Fibroblast of lung (primary cell): ENCODE data around the gene APBA1. TPM values are rescaled to one million over a fixed set of nuclear protein-coding genes. Genes with fewer than 3 reads are reported as not detected.

Experiments used
- DNase-seq, 2 donors: peaks; one replicate each; pipeline versions ENCODE4 v3.0.0 to v3.0.0-alpha.2; 2010; ENCODE audit warnings: low read depth in 2 of 2
- H2AFZ ChIP-seq: 2 replicates; pipeline ENCODE4 v1.5.1; 2012; ENCODE audit warnings: low read length, control low read depth, inconsistent platforms
- H3K27ac ChIP-seq: 2 replicates; pipeline ENCODE4 v1.5.1; 2011; ENCODE audit warnings: low read length, control low read depth; ENCODE audit not compliant: insufficient read depth
- H3K27me3 ChIP-seq: 2 replicates; pipeline ENCODE4 v1.5.1; 2011; ENCODE audit warnings: mild to moderate bottlenecking, low read length; ENCODE audit not compliant: control insufficient read depth, insufficient read depth
- H3K36me3 ChIP-seq: 2 replicates; pipeline ENCODE4 v1.5.1; 2011; ENCODE audit warnings: low read length; ENCODE audit not compliant: control insufficient read depth, insufficient read depth
- H3K4me1 ChIP-seq: 2 replicates; pipeline ENCODE4 v1.5.1; 2011; ENCODE audit warnings: low read length; ENCODE audit not compliant: control insufficient read depth, insufficient read depth; ENCODE audit errors: extremely low read depth
- H3K4me2 ChIP-seq: 2 replicates; pipeline ENCODE4 v1.5.1; 2011; ENCODE audit warnings: low read length, control low read depth; ENCODE audit not compliant: insufficient read depth; ENCODE audit errors: extremely low read depth
- H3K4me3 ChIP-seq, 4 experiments: fragments of 200-600 bp in 1 of 4; sonication (generic) in 1 of 4; replicated peaks in 1 of 4; 2 replicates each; pipeline ENCODE4 v1.5.1; 2011 to 2016; ENCODE audit warnings: low read length in 4 of 4, low read depth in 3 of 4, mild to moderate bottlenecking in 3 of 4, control low read depth in 2 of 4, inconsistent platforms in 1 of 4, mixed read lengths in 1 of 4; ENCODE audit not compliant: insufficient read depth in 1 of 4; ENCODE audit errors: control extremely low read depth in 1 of 4
- H3K79me2 ChIP-seq: 2 replicates; pipeline ENCODE4 v1.5.1; 2012; ENCODE audit warnings: mild to moderate bottlenecking, low read length, inconsistent platforms; ENCODE audit not compliant: control insufficient read depth, insufficient read depth
- H3K9ac ChIP-seq: 2 replicates; pipeline ENCODE4 v1.5.1; 2011; ENCODE audit warnings: mild to moderate bottlenecking, low read length, control low read depth; ENCODE audit not compliant: insufficient read depth
- H3K9me3 ChIP-seq: 2 replicates; pipeline ENCODE4 v1.5.1; 2012; ENCODE audit warnings: low read depth, low read length; ENCODE audit not compliant: control insufficient read depth, insufficient read depth
- H4K20me1 ChIP-seq: 2 replicates; pipeline ENCODE4 v1.5.1; 2011; ENCODE audit warnings: low read length; ENCODE audit not compliant: control insufficient read depth, insufficient read depth; ENCODE audit errors: extremely low read depth
- EZH2 ChIP-seq: IDR thresholded peaks from 2 replicates; pipeline ENCODE4 v1.5.1; 2012; ENCODE audit warnings: low read length, control low read depth, mild to moderate bottlenecking; ENCODE audit errors: missing control alignments
- polyA plus RNA-seq, 2 donors: library from polyadenylated mRNA; depleted of rRNA in 1 of 2; stranded (reverse) in 1 of 2; unstranded in 1 of 2; fragments of >200 nt; gene quantifications; 2 replicates each; pipeline ENCODE4 v1.2.1, GENCODE V29; 2011 to 2012; ENCODE audit warnings: missing spikeins in 1 of 2
- total RNA-seq: library from RNA; depleted of rRNA; stranded (reverse); fragments of >200 nt; gene quantifications from 2 replicates; pipeline ENCODE4 v1.2.1, GENCODE V29; 2014
- TF ChIP-seq, protein P1 (sequence below), 2 donors: IDR thresholded peaks in 1 of 2; conservative IDR thresholded peaks in 1 of 2; 1 replicate in 1 of 2; 2 replicates in 1 of 2; pipeline ENCODE4 v1.5.1; 2011 to 2012; ENCODE audit warnings: low read length in 2 of 2, control low read depth in 1 of 2, inconsistent platforms in 1 of 2, low read depth in 1 of 2, mild to moderate bottlenecking in 1 of 2

APBA1 gene
- total and polyA plus RNA-seq, 2 donors (not counting 1 experiment from before 2014, with no cell fraction given) = 5.0 to 8.8 TPM

DNA sequence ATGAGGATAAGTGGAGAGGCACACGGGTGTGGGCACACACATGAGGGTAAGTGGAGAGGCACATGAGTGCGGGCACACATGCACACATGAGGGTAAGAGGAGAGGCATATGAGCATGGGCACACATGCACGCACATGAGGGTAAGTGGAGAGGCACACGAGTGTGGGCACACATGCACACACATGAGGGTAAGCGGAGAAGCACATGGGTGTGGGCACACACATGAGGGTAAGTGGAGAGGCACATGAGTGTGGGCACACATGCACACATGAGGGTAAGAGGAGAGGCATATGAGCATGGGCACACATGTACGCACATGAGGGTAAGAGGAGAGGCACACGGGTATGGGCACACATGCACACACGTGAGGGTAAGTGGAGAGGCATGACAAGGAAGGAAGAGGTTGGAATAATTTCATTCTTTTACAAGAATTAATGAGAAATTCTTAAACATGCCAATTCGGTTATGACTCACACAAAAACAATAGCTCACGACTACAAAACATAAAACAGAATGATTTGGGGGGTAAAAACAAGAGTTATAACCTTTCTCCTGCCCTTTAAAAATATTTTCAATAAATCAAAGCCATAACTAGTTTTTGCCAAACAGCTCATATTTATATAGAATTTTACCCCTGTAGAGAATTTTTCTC is 67.5 kb downstream of the APBA1 start:
- Histone ChIP-seq H3K27me3 (no peaks in the 10 kb centered on the region), H3K79me2 (no peaks in the 10 kb centered on the region), H3K4me3 (no peak overlapping the region), H2AFZ (no peak overlapping the region), H3K36me3 (no peaks in the 10 kb centered on the region), H3K9me3 (no peaks in the 10 kb centered on the region), H3K4me1 (no peaks in the 10 kb centered on the region), H4K20me1 (no peaks in the 10 kb centered on the region), H3K4me2 (no peak overlapping the region), H3K9ac (no peak overlapping the region), H3K27ac (no peak overlapping the region)
- TF ChIP-seq EZH2 = no peak
- TF ChIP-seq, protein P1, sequence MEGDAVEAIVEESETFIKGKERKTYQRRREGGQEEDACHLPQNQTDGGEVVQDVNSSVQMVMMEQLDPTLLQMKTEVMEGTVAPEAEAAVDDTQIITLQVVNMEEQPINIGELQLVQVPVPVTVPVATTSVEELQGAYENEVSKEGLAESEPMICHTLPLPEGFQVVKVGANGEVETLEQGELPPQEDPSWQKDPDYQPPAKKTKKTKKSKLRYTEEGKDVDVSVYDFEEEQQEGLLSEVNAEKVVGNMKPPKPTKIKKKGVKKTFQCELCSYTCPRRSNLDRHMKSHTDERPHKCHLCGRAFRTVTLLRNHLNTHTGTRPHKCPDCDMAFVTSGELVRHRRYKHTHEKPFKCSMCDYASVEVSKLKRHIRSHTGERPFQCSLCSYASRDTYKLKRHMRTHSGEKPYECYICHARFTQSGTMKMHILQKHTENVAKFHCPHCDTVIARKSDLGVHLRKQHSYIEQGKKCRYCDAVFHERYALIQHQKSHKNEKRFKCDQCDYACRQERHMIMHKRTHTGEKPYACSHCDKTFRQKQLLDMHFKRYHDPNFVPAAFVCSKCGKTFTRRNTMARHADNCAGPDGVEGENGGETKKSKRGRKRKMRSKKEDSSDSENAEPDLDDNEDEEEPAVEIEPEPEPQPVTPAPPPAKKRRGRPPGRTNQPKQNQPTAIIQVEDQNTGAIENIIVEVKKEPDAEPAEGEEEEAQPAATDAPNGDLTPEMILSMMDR (conservative IDR thresholded peaks at IDR 0.05 in 1 of 2, IDR thresholded peaks at IDR 0.05 in 1 of 2; ENCODE audit: low read depth in 1 of 2, low read length in 2 of 2) = no peak
- peak in 1 of 2 donors; percentile 11 for DNase-seq

DNA sequence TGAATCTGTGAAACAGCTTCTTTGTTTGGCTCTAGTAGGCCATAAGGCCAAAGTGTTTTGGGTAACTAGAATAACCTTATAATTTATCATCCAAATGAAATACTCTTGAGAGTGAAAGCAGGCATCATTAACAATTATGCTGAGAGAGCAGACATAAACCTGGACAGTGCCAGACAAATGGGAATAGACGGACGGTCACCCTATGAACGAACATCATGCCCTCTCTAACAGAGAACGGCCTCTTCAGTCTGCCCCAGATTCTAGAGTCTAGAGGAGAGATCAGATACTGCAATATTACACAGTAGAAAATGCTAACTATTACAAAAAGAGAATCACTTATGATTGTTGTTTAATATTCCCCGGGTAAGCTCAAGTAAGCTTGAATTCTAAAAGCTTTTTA is 68.5 kb downstream of the APBA1 start:
- DNase-seq = no peak
- H3K36me3 ChIP-seq = no peaks in the 10 kb centered on the region
- H3K4me1 ChIP-seq = no peaks in the 10 kb centered on the region
- H3K4me3 ChIP-seq = no peak overlapping the region
- no peak overlapping the region for H2AFZ ChIP-seq
- no peak overlapping the region for H3K4me2 ChIP-seq
- H3K27me3 ChIP-seq = no peaks in the 10 kb centered on the region
- H3K9ac ChIP-seq = no peak overlapping the region
- H4K20me1 ChIP-seq = no peaks in the 10 kb centered on the region
- no peaks in the 10 kb centered on the region for H3K9me3 ChIP-seq
- TF ChIP-seq, protein P1 (conservative IDR thresholded peaks at IDR 0.05 in 1 of 2, IDR thresholded peaks at IDR 0.05 in 1 of 2; ENCODE audit: low read depth in 1 of 2, low read length in 2 of 2) = no peak
- no peak for TF ChIP-seq EZH2
- H3K79me2 ChIP-seq = no peaks in the 10 kb centered on the region
- no peak overlapping the region for H3K27ac ChIP-seq

- H3K79me2 ChIP-seq = no peaks in the 10 kb centered on the region
- no peak overlapping the region for H3K4me2 ChIP-seq
- TF ChIP-seq, protein P1 (conservative IDR thresholded peaks at IDR 0.05 in 1 of 2, IDR thresholded peaks at IDR 0.05 in 1 of 2; ENCODE audit: low read depth in 1 of 2, low read length in 2 of 2) = no peak
- TF ChIP-seq EZH2 = no peak
- H2AFZ ChIP-seq = no peak overlapping the region
- H3K9me3 ChIP-seq = no peaks in the 10 kb centered on the region
- H3K36me3 ChIP-seq = no peaks in the 10 kb centered on the region
- DNase-seq = no peak
- H4K20me1 ChIP-seq = no peaks in the 10 kb centered on the region
- H3K4me3 ChIP-seq = no peak overlapping the region
- H3K9ac ChIP-seq = no peak overlapping the region
- H3K27me3 ChIP-seq = no peaks in the 10 kb centered on the region
- H3K4me1 ChIP-seq = no peaks in the 10 kb centered on the region
- no peak overlapping the region for H3K27ac ChIP-seq
Observed at GRCh38 chr9:69602773-69603172, 69.4 kb downstream of the APBA1 start.
